HG02623 (cell line): ENCODE data around the gene SORCS2.

Source experiments
- ATAC-seq: cut with Tn5 transposase; IDR thresholded peaks from one replicate; pipeline ENCODE4 v1.9.1; 2021; ENCODE audit warnings: moderate library complexity; ENCODE audit not compliant: unreplicated experiment

SORCS2 gene

GRCh38 chr4:7185487-7186030, 6.8 kb upstream of the SORCS2 start:
- no peak for ATAC-seq

GRCh38 chr4:7186031-7186430, 6.3 kb upstream of the SORCS2 start:
- ATAC-seq = no peak

DNA sequence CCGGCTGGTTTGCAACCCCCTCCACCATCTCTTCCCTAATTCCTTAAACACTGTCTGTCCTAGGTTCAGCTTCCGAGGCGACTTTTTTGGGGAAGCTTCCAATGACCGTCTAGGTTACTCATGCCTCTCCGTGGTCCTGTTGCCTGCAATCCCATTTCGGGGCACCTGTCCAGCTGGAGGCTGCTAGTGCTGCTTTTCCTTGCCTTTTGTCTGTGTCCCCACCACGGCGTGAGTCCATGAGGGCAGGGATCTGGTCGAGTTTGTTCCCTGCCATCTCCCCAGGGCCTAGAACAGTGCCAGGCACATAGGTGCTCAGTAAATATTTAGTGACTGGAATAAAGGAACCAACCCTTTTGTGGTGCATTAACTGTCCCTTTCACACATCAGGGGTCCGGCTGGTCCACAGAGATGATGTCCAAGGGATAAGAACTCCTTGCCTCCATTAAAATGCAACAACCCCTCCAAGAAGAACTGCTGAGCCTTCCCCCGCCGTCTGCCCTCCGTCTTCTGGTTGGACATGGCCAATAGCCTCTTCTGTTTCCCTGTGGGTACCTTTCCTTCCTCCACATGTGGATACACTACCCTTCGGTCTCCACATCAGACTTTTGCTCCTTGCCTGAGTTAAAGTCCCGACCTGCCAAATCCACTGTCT, 5.7 kb upstream of the SORCS2 start:
- no peak for ATAC-seq

DNA sequence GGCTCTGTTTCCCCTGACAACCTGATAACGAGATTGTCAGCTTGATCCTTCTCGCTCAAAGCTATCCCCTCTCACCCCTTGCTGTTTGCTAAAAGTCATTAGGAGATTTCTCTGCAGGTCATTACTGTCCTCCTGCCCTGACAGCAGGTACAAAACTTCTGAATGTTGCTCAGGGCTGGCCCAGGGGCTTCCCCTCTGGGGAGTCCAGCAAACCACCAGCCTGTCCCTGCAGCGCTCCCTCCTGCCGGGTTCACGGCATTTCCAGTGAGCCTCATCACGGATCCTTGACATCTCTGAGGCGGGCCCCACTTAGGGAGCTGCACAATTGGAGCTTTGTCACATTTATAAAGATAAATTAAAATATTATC, 5.2 kb upstream of the SORCS2 start:
- ATAC-seq = no peak

- no peak for ATAC-seq
These were observed 4.6 kb upstream of the SORCS2 start for GRCh38 chr4:7187691-7188090.

GRCh38 chr4:7189066-7189465, 3.3 kb upstream of the SORCS2 start:
- ATAC-seq = no peak

- ATAC-seq = no peak
These were observed 2.7 kb upstream of the SORCS2 start for GRCh38 chr4:7189475-7190277.

DNA sequence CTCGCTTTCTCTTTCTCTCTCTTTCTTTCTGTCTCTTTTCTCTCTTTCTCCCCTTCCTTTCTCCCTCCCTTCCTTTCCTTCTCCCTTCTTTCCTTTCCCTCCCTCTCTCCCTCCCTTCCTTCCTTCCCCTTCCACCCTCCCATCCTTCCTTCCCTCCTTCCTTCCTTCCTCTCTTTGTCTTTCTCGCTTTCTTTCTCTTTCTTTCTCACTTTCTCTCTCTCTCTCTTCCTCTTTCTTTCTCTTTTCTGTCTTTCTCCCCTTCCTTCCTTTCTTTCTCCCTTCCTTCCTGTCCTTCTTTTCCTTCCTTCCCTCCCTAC, 2.1 kb upstream of the SORCS2 start:
- ATAC-seq = no peak

DNA sequence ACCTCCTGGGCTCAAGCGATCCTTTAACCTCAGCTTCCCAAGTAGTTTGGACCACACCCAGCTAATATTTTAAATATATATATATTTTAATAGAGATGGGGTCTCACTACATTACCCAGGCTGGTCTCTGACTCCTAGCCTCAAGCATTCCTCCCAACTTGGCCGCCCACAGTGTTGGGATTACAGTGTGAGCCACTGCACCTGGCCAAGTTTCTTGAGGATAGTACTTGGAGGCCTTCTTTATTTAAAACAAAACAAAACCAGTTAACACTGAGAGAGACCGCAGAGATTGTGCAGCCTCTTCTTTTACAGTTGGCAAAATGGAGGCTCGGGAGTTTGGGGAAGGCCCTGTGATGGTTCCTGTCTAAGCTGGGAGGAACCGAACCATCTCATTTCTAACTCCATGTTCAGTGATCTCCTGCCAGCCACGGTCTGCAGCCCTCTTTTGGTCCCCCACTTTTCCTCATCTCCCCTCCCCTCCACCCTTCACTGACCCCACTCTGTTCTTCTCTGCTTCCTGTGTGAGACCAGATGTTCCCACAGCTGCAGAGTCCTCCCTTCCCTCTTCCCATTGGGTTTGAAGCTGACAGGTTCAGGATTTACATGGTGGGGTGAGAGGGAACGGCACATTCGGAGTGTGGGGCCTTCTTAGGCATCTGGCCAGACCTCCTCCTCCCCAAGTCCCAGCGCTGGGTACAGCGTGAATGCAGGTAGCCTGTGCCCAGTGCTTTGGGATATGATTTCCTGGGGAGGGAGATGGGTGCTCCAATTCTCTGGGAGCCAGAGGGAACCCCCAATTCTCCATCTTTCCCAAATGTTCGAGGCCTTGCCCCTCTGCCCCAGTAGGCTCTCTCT, 1.4 kb upstream of the SORCS2 start:
- no peak for ATAC-seq

DNA sequence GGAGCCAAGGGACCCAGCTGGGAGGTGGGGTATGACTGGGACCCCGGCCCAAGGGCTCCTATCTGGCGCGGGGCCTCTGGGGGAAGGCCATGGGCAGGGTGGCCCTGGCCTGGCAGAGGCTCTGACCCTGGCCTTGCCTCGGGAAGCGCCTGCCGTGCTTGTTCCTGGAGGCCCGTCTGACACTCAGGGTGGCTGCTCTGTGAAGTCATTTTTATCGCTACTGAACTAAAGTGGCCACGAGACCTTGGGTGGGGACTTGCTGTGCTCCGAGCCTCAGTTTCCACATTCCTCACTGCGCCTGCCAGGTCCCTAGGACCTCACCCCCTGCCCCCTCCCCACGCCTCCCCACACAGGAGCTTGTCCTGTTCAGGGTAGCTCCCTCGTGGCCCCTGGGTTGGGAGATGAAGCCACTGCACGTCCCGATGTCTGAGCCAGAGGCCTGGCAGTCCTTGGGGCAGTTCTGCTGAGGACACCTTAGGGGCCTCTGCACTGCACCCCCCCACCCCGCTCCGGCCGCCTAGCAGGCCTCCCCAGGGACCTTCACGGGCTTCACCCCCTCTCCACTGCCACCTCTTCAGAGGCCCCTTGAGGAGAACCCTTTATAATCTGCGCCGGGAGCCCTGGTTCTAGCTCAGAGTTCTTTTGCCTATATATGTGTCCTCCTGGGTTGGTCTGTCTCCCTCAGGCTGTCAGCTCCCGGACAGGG, 639 bp upstream of the SORCS2 start:
- ATAC-seq = no peak

GRCh38 chr4:7193030-7193958, 956 bp downstream of the SORCS2 start:
- ATAC-seq = no peak

DNA sequence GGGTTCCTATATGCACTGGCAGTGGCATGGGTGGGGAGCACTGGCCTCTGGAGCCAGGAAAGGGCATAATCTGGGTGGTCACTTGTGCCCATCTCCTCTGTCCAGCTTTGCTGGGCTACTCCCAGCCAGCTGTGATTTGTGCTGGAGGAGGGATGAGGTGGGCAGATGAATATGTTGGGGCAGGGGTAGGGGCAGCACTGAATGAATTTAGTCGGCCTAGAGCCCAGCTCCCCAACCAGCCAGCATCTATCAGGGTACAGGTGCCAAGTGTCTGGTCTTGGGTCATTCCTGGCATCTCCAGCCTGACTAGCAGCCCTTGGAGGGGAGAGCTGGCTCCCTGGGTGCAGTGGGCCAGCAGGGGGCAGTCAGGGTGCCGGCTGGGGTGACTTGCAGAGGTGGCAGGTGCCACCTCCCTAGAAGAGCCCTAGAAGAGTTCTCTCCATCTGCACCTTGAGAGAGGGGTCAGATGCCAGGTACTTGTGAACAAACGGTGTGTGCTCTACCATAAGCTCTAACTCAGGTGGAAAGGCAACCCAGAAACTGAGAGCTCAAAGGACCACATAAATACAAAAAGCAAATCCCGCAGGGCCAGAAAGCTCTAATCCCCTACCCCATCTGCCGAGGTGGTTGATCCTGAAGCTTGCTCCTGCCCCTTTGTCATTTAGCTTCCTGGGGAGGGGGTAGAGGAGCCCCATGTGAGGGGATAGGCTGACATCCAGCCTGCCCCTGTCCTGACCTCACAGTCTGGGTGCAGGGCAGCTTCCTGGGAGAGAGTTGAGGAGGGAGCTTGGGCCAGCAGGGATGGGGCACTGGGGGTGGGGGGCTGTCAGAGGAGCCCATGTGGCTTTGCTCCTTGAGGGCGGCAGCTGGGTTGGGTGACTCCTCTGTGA, 2.2 kb downstream of the SORCS2 start:
- ATAC-seq = no peak

DNA sequence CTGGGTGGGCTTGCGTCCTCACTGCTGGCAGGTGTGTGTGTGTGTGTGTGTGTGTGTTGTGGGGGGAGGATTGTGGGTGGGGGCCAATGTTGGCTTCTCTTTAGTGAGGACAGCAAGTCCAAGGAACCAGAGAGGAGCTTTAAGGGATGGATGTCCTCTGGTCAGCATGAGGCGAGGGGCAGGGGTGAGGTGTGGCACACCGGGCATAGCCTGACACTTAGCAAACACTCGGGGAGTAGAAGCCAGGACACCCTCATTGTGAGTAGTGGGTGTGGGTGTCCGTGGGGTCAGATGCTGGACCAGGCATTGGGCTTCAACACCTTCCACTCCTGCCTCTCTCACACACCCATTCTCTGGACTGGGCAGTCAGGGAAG, 2.8 kb downstream of the SORCS2 start:
- no peak for ATAC-seq

GRCh38 chr4:7195546-7196287, 3.4 kb downstream of the SORCS2 start:
- ATAC-seq = no peak

GRCh38 chr4:7196288-7196651, 3.9 kb downstream of the SORCS2 start:
- no peak for ATAC-seq

DNA sequence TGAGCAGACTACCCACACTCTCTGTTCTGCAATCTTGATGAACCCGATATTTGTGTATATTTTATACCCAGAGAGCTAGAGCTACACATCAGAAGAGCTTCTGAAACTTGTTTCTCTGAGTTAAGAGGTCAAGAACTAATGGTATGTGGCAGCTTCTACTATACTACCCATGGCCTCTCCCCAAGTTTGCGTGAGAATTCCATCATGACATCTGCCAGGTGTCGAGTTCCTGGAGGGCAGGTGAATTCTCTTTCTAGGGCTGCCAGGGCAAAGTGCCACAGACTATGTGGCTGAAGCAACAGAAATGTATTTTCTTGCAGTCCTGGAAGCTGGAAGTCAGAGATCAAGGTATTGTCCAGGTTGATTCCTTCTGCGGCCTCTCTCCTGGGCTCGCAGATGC, 4.4 kb downstream of the SORCS2 start:
- no peak for ATAC-seq

DNA sequence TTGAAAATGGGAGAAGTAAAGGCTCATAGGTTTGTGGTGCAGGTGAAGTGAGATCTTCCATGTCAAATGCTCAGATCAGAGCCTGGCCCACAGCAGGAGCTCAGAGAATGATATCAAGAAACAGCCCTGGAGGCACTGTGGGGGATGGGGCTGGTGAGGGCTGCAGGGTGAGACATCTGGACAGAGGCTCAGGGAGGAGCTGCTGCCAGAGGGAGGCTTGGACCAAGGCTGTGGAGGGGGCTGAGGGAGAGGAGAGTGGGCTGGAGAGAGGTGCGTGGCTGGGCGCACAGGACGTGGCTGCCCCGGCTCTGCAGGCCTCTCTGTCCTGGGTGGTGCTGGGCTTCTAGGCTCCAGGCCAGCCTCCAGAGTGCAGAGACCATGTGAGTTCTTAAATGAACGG, 5.6 kb downstream of the SORCS2 start:
- ATAC-seq = no peak

GRCh38 chr4:7198440-7199128, 6.2 kb downstream of the SORCS2 start:
- no peak for ATAC-seq
